RWPE1 (cell line): ENCODE measurements around the gene SRCAP.

ENCODE experiments used
- CTCF ChIA-PET: fragments of 350-600 bp; sonication (Branson Sonifier 250); formaldehyde crosslinking; extraction: SDS; loops from one replicate; lab custom pipeline; 2021; lab: Yijun Ruan, JAX
- POLR2A ChIA-PET: fragments of 400-600 bp; formaldehyde crosslinking; extraction: SDS; loops from one replicate; lab custom pipeline; 2020; ENCODE audit warnings: antibody characterized with exemption; ENCODE audit not compliant: low non-redundant PET; lab: Yijun Ruan, JAX
- DNase-seq: peaks from one replicate; pipeline ENCODE4 v3.0.0; 2012; ENCODE audit warnings: low spot score
- H3K27ac ChIP-seq: fragments of 450-650 bp; 2 replicates; pipeline ENCODE4 v1.5.1; 2017
- CTCF ChIP-seq: fragments of 450-650 bp; conservative IDR thresholded peaks from 2 replicates; pipeline ENCODE4 v1.5.1; 2017; ENCODE audit warnings: low read depth, mild to moderate bottlenecking

SRCAP gene

GRCh38 chr16:30698816-30699614 is at the start of gene SRCAP:
Gene SRCAP, plus strand, starts transcription at chr16:30699171. Its CDS starts 1,654 bp downstream, at chr16:30700825.
- DNase-seq = peak; percentile 95
- POLR2A ChIA-PET = no interaction called here
- H3K27ac ChIP-seq = peak within 1 kb of the TSS; percentile 97
- no peak for TF ChIP-seq CTCF
- CTCF ChIA-PET = no interaction called here

GRCh38 chr16:30649725-30650368 is 49.1 kb upstream of the SRCAP start:
- TF ChIP-seq CTCF = no peak
- DNase-seq = no peak
- POLR2A ChIA-PET = interaction anchor here (0.5 to 0.9 kb wide), 4 partner anchors 23 to 267 kb away, joined by 3 to 11 read pairs (median 3); partner anchors contain the start of gene SEPTIN1
- H3K27ac ChIP-seq = peak overlapping the region; percentile 98
- CTCF ChIA-PET = interaction anchor here (1.6 kb wide), 1 partner anchor 114 kb away, joined by 4 read pairs; no protein-coding TSS in a partner anchor

- peak within 1 kb of the TSS; percentile 98 for H3K27ac ChIP-seq
- DNase-seq = peak; percentile 96
- POLR2A ChIA-PET = interaction anchor here (0.5 to 0.9 kb wide), 3 partner anchors 125 to 268 kb away, joined by 3 to 11 read pairs (median 3); partner anchors contain the start of gene SEPTIN1
- CTCF ChIA-PET = interaction anchor here (0.6 to 1.6 kb wide), 3 partner anchors 115 to 466 kb away, joined by 4 to 5 read pairs (median 4); partner anchors contain the start of gene DCTPP1
- no peak for TF ChIP-seq CTCF
Observed at GRCh38 chr16:30650369-30651123, 48.4 kb upstream of the SRCAP start, which contains the start of gene PRR14. Gene PRR14, plus strand, starts transcription at chr16:30650960. Its CDS starts 686 bp downstream, at chr16:30651646.

- CTCF ChIA-PET = interaction anchor here (0.6 to 1.6 kb wide), 3 partner anchors 116 to 466 kb away, joined by 4 to 5 read pairs (median 4); partner anchors contain the start of gene DCTPP1
- POLR2A ChIA-PET = interaction anchor here (0.9 kb wide), 1 partner anchor 124 kb away, joined by 3 read pairs; no protein-coding TSS in a partner anchor
- peak; percentile 40 for DNase-seq
- H3K27ac ChIP-seq = peak overlapping the region; percentile 98
- peak; percentile 79 for TF ChIP-seq CTCF
Observed at GRCh38 chr16:30651124-30652004, 47.6 kb upstream of the SRCAP start.

GRCh38 chr16:30652005-30652296 is 47.0 kb upstream of the SRCAP start:
- H3K27ac ChIP-seq = peak overlapping the region; percentile 98
- POLR2A ChIA-PET = interaction anchor here (0.7 kb wide), 1 partner anchor 10 kb away, joined by 3 read pairs; no protein-coding TSS in a partner anchor
- TF ChIP-seq CTCF = no peak
- DNase-seq = no peak
- CTCF ChIA-PET = no interaction called here
